ENCODE data around the gene CACNA2D3. TPM values are rescaled to one million over a fixed set of nuclear protein-coding genes. Genes with fewer than 3 reads are reported as not detected.

CACNA2D3 gene
- total RNA-seq, 1 donor from 2014 or later = not detected

DNA sequence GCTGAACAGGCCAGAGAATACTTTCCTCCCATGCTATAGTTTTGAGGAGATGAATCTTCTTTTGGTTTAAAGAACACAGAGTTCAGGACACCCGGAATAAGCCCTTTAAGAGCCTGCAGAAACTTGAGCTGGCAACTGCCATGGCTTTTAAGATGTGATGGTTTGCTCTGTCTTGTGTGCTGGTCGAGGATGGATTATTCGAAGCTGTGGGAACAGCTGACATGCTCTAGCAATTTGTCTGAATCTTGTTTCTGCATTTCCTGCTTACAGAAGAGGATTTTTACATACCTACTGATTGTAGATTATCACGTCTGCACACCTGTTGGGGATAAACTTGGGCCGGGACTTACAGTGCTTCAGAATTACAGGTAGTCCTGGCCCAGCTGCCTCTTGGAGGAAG is 408.6 kb downstream of the CACNA2D3 start:
- no peaks in the 10 kb centered on the region for H3K79me2 ChIP-seq (ENCODE audit: low read depth)
- Mint-ChIP-seq H3K9me3 (peaks cover 4% of the 10 kb centered on the region), H3K4me1 (peaks cover 10% of the 10 kb centered on the region), H3K27ac (no peak overlapping the region), H3K36me3 (peaks cover 2% of the 10 kb centered on the region), H3K4me3 (no peak overlapping the region), H3K27me3 (ENCODE audit: insufficient read depth, low read depth) (no peaks in the 10 kb centered on the region)
- no peaks in the 10 kb centered on the region for H3K4me1 ChIP-seq
- H3K27me3 ChIP-seq = no peaks in the 10 kb centered on the region
- no peak overlapping the region for H2AFZ ChIP-seq (replicated peaks)
- H4K20me1 ChIP-seq (ENCODE audit: low read depth) = no peaks in the 10 kb centered on the region
- no peaks in the 10 kb centered on the region for H3K9me3 ChIP-seq (ENCODE audit: low read depth)
- no peaks in the 10 kb centered on the region for H3F3A ChIP-seq (ENCODE audit: low read depth)
- H3K9ac ChIP-seq = no peak overlapping the region
- no peak for TF ChIP-seq EZH2phosphoT487 (IDR thresholded peaks at IDR 0.05)
- TF ChIP-seq, protein P1, sequence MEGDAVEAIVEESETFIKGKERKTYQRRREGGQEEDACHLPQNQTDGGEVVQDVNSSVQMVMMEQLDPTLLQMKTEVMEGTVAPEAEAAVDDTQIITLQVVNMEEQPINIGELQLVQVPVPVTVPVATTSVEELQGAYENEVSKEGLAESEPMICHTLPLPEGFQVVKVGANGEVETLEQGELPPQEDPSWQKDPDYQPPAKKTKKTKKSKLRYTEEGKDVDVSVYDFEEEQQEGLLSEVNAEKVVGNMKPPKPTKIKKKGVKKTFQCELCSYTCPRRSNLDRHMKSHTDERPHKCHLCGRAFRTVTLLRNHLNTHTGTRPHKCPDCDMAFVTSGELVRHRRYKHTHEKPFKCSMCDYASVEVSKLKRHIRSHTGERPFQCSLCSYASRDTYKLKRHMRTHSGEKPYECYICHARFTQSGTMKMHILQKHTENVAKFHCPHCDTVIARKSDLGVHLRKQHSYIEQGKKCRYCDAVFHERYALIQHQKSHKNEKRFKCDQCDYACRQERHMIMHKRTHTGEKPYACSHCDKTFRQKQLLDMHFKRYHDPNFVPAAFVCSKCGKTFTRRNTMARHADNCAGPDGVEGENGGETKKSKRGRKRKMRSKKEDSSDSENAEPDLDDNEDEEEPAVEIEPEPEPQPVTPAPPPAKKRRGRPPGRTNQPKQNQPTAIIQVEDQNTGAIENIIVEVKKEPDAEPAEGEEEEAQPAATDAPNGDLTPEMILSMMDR (IDR thresholded peaks at IDR 0.05) = no peak
- no peak for TF ChIP-seq EZH2 (IDR thresholded peaks at IDR 0.05)
- DNase-seq (ENCODE audit: low spot score) = no peak
- no peaks in the 10 kb centered on the region for H3K36me3 ChIP-seq
- no peak overlapping the region for H3K4me3 ChIP-seq
- no peak overlapping the region for H3K27ac ChIP-seq
- H3K4me2 ChIP-seq = no peak overlapping the region

DNA sequence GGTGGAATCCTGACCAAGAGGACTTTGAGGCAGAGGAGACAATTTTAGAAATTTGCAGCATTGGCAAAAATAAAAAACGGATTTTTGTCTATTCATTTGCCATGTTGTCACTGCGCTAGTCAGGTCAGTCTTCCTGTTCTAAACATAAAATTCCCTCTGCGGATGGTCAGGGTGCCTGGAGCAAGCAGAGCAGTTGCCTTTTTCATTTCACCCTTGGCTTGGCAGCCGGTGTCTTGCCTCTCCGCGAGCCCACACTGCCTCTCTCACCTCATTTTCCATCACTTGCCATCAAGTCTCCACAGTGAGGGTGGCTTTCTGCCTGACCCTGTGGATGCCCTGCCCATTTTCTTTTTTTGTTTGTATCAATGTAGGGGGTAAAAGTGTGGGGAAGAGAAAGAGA is 409.4 kb downstream of the CACNA2D3 start:
- H3K36me3 Mint-ChIP-seq = peaks cover 2% of the 10 kb centered on the region
- no peak overlapping the region for H3K9ac ChIP-seq
- no peak overlapping the region for H3K4me2 ChIP-seq
- peaks cover 4% of the 10 kb centered on the region for H3K9me3 Mint-ChIP-seq
- H3K27ac Mint-ChIP-seq = no peak overlapping the region
- TF ChIP-seq EZH2phosphoT487 (IDR thresholded peaks at IDR 0.05) = no peak
- TF ChIP-seq, protein P1 (IDR thresholded peaks at IDR 0.05) = no peak
- TF ChIP-seq EZH2 (IDR thresholded peaks at IDR 0.05) = no peak
- no peak for DNase-seq (ENCODE audit: low spot score)
- H3K4me1 Mint-ChIP-seq = peaks cover 10% of the 10 kb centered on the region
- H3K27me3 Mint-ChIP-seq (ENCODE audit: insufficient read depth, low read depth) = no peaks in the 10 kb centered on the region
- no peaks in the 10 kb centered on the region for H3K27me3 ChIP-seq
- H4K20me1 ChIP-seq (ENCODE audit: low read depth) = no peaks in the 10 kb centered on the region
- H3F3A ChIP-seq (ENCODE audit: low read depth) = no peaks in the 10 kb centered on the region
- no peaks in the 10 kb centered on the region for H3K36me3 ChIP-seq
- H3K27ac ChIP-seq = no peak overlapping the region
- no peaks in the 10 kb centered on the region for H3K9me3 ChIP-seq (ENCODE audit: low read depth)
- H3K4me3 Mint-ChIP-seq = no peak overlapping the region
- peak overlapping the region; percentile 42 for H2AFZ ChIP-seq (replicated peaks)
- no peaks in the 10 kb centered on the region for H3K79me2 ChIP-seq (ENCODE audit: low read depth)
- no peaks in the 10 kb centered on the region for H3K4me1 ChIP-seq
- no peak overlapping the region for H3K4me3 ChIP-seq

DNA sequence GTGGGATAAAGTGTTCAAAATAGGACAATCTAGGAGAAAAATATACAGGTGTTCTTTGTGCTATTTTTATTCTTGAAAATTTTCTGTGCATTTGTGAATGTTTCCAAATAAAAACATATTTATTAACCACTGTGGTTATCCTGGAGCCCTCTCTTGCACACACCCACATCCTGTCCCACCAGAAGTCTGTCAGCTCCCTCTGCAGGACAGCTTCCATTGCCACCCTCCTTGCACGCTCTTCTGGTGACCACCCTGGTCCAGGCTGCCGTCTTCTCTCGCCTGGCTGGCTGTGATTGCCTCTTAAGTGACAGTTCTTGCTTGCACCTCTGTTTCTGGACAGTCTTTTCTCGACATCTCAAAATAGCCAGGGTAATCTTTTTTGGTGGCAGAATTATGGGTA is 411.5 kb downstream of the CACNA2D3 start:
- no peaks in the 10 kb centered on the region for H3K36me3 Mint-ChIP-seq

More for the DNA sequence above, 411.5 kb downstream of the CACNA2D3 start:
- H3K4me1 Mint-ChIP-seq = peaks cover 10% of the 10 kb centered on the region
- Histone ChIP-seq H3K4me1 (no peaks in the 10 kb centered on the region), H3K27me3 (no peaks in the 10 kb centered on the region), H3K4me2 (no peak overlapping the region), H3F3A (ENCODE audit: low read depth) (no peaks in the 10 kb centered on the region), H3K9me3 (ENCODE audit: low read depth) (no peaks in the 10 kb centered on the region), H3K27ac (no peak overlapping the region), H3K79me2 (ENCODE audit: low read depth) (no peaks in the 10 kb centered on the region), H2AFZ (replicated peaks) (no peak overlapping the region), H3K36me3 (no peaks in the 10 kb centered on the region), H3K4me3 (no peak overlapping the region), H3K9ac (no peak overlapping the region), H4K20me1 (ENCODE audit: low read depth) (no peaks in the 10 kb centered on the region)
- no peak overlapping the region for H3K4me3 Mint-ChIP-seq
- TF ChIP-seq, protein P1 (IDR thresholded peaks at IDR 0.05) = peak; percentile 21
- no peak for TF ChIP-seq EZH2phosphoT487 (IDR thresholded peaks at IDR 0.05)
- peak; percentile 13 for DNase-seq (ENCODE audit: low spot score)
- no peaks in the 10 kb centered on the region for H3K27me3 Mint-ChIP-seq (ENCODE audit: insufficient read depth, low read depth)
- H3K27ac Mint-ChIP-seq = no peak overlapping the region
- H3K9me3 Mint-ChIP-seq = no peaks in the 10 kb centered on the region
